D721Med (cell line): ENCODE measurements around the gene FAM13A.
A peak's percentile ranks its signal among the peaks of the same experiment; 100 is the strongest.

Experiments
- DNase-seq: peaks from one replicate; pipeline ENCODE4 v3.0.0; 2011; ENCODE audit warnings: low spot score; ENCODE audit not compliant: insufficient read length
- FAIRE-seq: peaks from 2 replicates; lab custom pipeline; 2011; peaks lifted over from hg19 to GRCh38; lab: Jason Lieb, UNC
- CTCF ChIP-seq: IDR thresholded peaks from 2 replicates; pipeline ENCODE4 v1.5.1; 2012; ENCODE audit warnings: mild to moderate bottlenecking, control low read depth; ENCODE audit not compliant: insufficient read depth; ENCODE audit errors: missing control alignments

The FAM13A gene

GRCh38 chr4:88822034-88822789, 234.8 kb downstream of the FAM13A start:
- DNase-seq (no peak), FAIRE-seq (peak; percentile 56)
- no peak for TF ChIP-seq CTCF

GRCh38 chr4:88821522-88821921, 235.5 kb downstream of the FAM13A start:
- FAIRE-seq = no peak
- DNase-seq = no peak
- TF ChIP-seq CTCF = no peak

GRCh38 chr4:88820698-88821415, 236.1 kb downstream of the FAM13A start:
- FAIRE-seq = peak; percentile 80
- no peak for TF ChIP-seq CTCF
- DNase-seq = no peak

GRCh38 chr4:88819818-88820697, 236.9 kb downstream of the FAM13A start:
- FAIRE-seq (no peak), DNase-seq (no peak)
- no peak for TF ChIP-seq CTCF

GRCh38 chr4:88818631-88819470, 238.1 kb downstream of the FAM13A start:
- DNase-seq (no peak), FAIRE-seq (no peak)
- TF ChIP-seq CTCF = peak; percentile 54

- FAIRE-seq = no peak
- TF ChIP-seq CTCF = no peak
These were observed 239.2 kb downstream of the FAM13A start for GRCh38 chr4:88817740-88818139.

More at GRCh38 chr4:88817740-88818139, 239.2 kb downstream of the FAM13A start:
- DNase-seq = no peak
